Tibial nerve (tissue), 3 donors: ENCODE data around the gene NPRL2.

ENCODE experiments used
- POLR2A ChIP-seq, 2 donors: fragments of 450-650 bp; IDR thresholded peaks; one replicate each; pipeline ENCODE4 v1.6.1; 2017; ENCODE audit warnings: antibody characterized with exemption in 2 of 2, mild to moderate bottlenecking in 2 of 2, moderate library complexity in 2 of 2
- TF ChIP-seq, protein P1 (sequence below), 5 experiments: fragments of 200-600 bp in 3 of 5; fragments of 450-650 bp in 2 of 5; sonication (generic) in 3 of 5; IDR thresholded peaks; one replicate each; pipeline ENCODE4 v1.5.1; 2016 to 2019; ENCODE audit warnings: antibody characterized with exemption in 5 of 5, mild to moderate bottlenecking in 3 of 5, moderate library complexity in 2 of 5

DNA sequence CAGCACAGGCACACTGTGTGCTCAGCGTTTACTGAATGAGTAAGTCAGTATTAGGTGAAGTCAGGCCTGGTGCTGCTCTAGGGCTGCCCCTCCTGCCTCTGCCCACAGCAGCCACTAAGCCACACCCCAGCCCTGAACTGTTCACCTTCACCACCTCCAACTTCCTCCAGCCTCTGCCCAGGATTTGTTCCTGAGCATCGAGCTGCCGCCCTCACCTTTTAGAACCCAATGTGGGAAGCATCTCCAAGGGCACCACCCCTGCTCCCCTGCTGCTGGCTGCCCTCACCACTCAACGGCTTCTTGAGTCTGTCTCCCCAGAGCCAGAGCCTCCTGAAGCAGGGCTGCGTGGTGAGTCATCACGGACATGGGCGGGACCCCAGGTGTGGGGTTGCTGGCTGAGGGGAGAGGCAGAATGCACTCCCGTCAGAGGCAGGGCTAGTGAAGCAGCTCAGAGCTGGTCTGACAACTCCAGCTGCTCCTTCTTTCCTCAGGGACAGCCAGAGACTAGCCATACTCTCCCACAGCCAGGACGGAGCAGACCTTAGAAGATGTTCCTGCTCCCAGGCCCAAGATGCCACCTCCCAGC lies 33.8 kb downstream of the NPRL2 start:
- TF ChIP-seq, protein P1, sequence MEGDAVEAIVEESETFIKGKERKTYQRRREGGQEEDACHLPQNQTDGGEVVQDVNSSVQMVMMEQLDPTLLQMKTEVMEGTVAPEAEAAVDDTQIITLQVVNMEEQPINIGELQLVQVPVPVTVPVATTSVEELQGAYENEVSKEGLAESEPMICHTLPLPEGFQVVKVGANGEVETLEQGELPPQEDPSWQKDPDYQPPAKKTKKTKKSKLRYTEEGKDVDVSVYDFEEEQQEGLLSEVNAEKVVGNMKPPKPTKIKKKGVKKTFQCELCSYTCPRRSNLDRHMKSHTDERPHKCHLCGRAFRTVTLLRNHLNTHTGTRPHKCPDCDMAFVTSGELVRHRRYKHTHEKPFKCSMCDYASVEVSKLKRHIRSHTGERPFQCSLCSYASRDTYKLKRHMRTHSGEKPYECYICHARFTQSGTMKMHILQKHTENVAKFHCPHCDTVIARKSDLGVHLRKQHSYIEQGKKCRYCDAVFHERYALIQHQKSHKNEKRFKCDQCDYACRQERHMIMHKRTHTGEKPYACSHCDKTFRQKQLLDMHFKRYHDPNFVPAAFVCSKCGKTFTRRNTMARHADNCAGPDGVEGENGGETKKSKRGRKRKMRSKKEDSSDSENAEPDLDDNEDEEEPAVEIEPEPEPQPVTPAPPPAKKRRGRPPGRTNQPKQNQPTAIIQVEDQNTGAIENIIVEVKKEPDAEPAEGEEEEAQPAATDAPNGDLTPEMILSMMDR (IDR thresholded peaks at IDR 0.05): no peak
- no peak for TF ChIP-seq POLR2A (IDR thresholded peaks at IDR 0.05)
